ENCODE measurements around the gene PRKAR1A.
"Not testable (repeated sequence)": the region's sequence is repeated elsewhere in the genome, so short reads cannot be mapped to it uniquely, and the experiment has no call there.

Gene PRKAR1A

DNA sequence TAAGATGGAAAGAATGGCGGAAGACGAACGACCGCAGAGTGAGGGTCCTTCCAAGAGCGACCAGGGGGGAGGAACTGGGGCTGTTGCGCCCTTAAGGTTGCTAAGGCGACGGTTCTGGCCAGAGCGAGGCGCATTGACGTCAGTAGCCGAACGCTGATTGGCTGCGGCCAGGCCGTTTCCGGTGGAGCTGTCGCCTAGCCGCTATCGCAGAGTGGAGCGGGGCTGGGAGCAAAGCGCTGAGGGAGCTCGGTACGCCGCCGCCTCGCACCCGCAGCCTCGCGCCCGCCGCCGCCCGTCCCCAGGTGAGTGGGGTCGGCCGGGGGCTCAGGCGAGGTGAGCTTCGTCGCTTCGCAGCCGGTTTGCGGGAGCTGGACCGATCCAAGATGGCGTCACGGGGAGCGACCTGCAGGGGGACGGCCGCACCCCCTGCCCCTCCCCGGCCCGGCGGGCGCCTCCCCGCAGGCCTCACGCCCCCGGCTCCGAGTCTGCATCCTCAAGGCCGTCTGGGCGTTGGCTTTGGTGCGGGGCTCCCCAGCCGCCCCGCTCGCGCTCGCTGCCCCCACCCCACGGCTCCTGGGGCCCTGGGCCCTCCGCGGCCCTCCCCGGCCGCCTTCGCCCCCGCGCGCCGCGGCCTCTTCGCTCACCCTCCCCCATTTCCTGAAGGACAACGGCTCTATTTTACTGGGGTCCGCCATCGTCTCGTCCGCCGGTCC lies at the start of gene PRKAR1A:
Gene PRKAR1A, plus strand, starts transcription at position 184 of the 713 bp plus-strand sequence. CDS start 2,970 bp downstream, outside the sequence.
- DNase-seq (ENCODE audit: low read depth in 2 of 2): peak; percentile 86 to 87

DNA sequence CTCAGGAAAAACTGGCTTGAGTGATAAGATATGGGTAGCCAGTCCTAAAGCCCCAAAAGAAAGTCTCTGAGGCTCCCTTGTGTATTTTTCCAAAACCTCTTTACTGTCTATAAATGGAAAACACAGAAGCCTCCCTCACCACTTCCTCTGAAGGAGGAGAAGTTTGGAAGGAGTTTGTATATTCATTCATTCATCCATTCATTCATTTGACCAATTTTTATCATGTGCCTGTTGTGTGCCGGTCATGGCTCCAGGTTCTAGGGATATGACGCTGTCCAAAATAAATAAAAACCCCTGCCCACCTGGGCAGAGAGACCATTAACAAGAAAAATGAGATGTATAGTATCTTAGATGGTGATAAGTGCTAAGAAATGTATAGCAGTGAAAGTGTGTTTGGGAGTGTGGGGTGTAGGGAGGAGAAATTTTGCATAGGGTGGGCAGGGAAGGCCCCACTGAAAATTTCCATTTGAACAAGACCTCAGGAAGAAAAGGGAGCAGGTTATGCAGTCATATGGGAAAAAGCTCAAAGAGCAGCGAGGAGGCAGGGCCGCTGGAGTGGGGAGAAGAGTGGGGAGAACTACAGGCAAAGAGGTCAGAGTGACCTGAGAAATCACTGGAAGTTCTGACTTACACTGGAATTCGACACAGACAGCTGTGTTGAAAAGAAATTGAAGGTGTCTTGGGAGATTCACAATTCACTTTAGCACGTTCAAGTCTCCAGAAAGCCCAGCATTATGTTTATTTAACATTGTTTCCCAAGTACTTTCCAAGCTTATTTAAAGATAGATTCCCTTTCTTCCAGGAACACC lies 48.8 kb upstream of the PRKAR1A start:
- no peak for DNase-seq (ENCODE audit: low read depth in 2 of 2)

DNA sequence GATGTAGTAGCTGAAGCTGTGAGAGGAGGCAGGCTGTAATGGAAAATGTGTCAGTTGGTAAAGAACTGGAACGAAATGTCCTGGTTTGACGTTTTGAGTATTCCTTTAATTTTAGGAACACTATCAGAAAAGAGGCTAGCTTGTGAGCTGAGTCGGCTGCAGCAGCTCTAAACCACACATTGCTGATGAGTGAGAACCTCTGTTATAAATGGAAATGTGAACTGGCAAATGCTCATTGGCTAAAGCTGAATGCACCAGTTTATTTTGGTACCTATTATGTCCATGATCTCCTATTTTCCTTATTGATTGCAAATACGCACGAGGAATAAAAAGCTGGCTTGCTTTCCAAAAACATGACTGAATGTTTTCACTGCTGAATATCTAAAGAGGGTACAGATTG lies 43.9 kb upstream of the PRKAR1A start:
- no peak for DNase-seq (ENCODE audit: low read depth in 2 of 2)

DNA sequence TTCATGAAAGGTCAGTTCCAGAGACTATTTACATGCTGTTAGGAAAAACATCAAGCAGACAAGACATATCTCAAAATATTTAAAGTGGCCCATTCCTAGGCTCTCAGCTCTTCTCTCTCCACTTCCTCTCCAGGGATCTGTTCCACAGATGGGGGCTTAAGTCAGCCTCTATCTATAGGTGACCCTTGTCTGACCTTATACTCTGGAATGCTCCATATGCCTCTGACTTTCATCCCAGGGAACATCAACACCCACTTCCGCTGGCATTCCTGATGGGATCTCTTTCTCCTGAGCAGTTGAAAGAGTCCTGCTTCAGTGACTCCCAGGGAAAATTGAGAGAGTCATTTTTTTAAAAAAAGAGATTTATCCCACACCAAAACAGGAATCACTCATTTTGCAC lies 43.4 kb upstream of the PRKAR1A start:
- no peak for DNase-seq (ENCODE audit: low read depth in 2 of 2)

DNA sequence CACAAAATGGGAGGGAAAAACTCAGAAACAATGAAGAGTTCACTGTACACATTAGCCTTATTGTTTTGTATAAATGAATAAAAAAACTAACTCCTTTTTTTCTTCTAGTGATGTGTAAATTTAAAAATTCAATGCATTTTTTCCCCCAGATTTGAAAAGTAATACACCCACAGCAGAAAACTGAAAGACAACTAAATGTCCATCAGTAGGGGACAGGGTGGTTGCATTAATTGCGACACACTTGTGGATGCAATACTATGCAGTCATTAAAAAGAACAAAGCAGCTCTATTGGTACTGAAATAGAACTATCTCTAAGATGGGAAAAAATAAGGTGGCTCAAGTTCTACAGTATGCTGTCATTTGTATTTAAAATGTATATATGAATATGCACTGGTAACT lies 41.3 kb upstream of the PRKAR1A start:
- no peak for DNase-seq (ENCODE audit: low read depth in 2 of 2)

DNA sequence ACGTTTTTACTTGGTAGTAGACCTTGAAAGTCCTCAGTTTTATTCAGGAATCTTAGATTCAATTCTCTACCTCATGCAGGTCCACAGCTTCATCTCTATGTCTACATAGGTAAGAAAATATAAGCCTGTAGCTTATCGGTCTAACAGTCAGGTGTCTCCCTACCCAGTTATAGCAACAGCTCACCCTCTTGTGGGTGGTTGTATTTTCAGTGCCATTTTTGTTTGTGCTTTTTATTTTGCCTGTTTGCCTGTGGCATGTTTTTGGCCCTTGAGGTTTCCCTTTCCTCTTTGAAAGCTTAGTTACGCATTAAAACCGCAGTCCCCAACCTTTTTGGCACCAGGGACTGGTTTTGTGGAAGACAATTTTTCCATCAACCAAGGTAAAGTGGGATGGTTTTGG lies 31.3 kb upstream of the PRKAR1A start:
- DNase-seq (ENCODE audit: low read depth in 2 of 2): no peak

DNA sequence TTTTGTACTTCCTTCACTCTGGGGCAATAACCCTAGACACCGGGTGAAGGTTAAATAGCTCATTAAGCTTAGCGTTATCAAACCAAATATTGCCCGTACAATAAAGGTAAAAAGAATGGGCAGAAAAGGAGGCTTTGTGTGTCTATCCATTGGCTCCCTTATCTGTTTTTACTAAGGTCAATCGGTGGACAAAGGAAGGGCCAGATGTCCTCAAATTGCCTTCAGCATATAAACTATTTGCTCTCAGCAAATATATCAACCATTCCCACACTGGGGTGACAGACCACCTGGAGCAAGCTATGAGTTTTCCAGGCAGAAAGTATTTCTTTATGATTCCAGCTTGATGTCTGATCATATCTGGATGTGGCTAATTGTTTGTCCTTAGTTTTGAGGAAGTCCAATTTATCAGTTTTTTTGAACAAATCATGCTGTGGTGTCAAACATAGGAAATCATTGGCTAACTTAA lies 29.6 kb upstream of the PRKAR1A start:
- DNase-seq (ENCODE audit: low read depth in 2 of 2): no peak

DNA sequence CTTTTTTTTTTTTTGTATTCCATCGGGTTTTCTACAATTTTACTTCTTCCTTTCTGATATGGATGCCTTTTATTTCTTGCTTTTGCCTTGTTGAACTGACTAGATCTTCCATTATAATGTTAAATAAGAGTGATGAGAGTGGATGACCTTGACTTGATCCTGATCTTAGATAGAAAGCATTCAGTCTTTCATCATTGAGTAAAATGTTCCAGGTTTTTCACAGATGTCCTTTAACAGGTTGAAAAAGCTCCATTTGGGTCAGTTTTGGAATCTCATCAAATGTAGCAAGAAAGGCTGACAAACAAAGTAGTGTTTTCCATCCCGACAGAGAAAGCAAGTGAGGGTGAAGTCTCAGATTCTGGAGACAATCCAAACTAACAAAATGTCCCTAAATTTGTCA lies 27.8 kb upstream of the PRKAR1A start:
- no peak for DNase-seq (ENCODE audit: low read depth in 2 of 2)

DNA sequence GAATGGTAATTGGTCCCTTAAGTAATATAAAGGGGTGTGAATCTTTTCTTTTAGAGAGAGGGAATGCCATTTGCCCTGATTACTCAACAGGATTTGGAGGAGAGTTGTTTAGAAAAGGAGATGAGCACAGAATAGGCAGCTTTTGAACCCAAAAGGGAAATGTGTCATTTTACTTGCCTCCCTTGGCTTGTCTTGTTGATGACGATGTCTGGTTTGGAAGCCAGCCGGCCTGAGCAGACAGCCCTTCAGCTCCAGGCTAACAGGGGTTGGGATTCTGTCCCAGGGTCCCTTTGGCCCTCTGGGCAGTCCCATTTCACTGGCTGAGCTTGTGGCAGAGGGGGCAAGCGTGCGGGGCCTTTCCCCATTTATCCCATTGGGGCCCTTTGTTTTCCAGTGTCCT lies 22.3 kb upstream of the PRKAR1A start:
- no peak for DNase-seq (ENCODE audit: low read depth in 2 of 2)

DNA sequence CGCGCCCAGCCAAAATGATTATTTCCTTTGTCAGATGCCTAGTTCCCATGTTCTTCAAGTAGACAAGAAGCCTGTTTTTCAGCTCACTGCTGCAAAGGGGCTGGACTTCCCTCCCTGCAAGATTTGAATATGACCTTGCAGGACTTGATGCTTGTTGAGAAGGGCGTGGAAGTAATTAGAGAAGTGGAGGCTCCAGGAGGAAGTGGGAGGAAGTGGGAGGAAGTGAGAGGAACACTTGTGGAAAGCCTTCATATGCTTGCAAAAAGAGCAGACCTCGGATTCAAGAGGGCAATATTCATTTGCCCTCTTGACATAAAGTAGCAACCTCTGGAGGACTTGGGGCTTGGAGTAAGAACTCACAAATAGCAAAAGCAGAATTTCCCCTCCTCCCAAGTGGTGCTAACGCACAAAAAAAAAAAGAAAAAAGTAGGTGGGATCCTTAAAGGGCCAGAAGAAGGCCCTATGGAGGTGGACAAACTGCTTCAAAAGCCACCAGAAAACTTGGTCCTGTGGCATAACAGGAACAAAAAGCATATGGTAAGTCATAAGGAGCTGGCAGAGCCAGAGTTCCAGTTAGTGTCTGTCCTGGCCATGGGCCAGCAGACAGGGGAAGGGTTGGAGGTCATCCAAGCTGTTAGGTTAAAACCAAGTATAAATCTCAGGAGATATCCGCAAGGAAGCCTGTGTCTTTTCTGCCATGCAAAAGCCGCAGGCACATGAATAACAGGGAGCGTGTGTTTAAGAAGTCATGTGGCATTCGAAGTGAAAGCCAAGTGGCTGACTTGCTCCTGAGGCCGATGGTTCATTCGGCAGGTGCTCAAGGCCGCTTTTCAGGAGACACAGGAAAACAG lies 20.6 kb upstream of the PRKAR1A start:
- no peak for DNase-seq (ENCODE audit: low read depth in 2 of 2)

DNA sequence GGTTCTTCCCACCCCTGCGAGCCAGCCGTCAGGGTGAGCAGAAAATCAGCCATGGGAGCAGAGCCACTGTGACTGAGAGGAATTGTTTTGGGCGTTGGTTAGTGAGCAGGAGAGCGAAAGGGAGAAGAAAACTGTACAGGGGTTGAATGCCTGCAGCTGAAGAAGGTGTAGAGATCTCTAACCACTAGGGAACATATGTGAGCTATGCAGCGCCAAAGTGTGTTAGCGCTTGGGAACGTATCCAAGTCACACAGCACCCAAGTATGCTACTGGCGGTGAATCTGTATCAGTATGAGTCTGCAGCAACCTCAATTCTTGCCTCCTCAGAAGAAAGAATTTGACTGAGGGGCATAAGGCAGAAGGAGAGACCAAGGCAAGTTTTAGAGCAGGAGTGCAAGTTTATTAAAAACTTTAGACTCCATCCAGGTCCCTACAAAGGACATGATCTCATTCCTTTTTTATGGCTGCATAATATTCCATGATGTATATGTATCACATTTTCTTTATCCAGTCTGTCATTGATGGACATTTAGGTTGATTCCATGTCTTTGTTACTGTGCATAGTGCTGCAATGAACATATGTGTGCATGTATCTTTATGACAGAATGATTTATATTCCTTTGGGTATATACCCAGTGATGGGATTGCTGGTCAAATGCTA lies 19.7 kb upstream of the PRKAR1A start:
- not testable (repeated sequence) for DNase-seq (ENCODE audit: low read depth in 2 of 2)

DNA sequence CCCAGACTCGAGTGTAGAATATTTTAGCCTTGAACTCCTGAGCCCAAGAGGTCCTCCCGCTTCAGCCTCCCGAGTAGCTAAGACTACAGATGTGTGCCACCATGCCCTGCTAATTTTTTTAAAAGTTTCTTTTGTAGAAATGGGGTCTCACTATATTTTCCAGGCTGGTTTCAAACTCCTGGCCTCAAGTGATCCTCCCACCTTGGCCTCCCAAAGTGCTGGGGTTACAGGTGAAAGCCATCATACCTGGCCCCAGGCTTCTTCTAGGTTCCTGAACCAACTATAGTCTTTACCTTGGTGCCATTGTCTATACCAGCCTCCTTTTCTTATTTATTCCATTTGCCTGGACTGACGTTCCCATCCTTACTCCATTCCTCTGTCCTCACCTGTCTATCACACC lies 17.1 kb upstream of the PRKAR1A start:
- DNase-seq (ENCODE audit: low read depth in 2 of 2): no peak

DNA sequence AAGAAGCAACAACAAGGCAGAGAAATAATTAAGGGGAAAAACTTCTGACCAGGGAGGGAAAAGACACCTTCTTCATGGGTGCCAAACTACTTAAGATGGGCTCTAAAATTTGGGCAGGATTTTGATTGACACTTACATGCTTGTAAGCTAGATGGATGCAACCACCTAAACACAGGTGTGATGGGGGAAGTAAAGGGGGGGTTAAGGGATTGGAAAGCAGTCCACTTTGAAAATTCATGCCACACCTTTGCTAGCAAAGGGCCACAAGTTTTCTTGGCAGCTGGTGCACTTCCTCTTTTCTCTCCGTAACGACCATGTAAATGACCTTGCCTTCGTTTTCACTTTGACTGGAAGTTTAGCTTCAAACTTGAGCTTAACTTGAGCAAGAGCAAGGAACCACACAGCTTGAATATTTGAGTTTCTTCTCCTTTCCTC lies 14.3 kb upstream of the PRKAR1A start:
- DNase-seq (ENCODE audit: low read depth in 2 of 2): no peak

DNA sequence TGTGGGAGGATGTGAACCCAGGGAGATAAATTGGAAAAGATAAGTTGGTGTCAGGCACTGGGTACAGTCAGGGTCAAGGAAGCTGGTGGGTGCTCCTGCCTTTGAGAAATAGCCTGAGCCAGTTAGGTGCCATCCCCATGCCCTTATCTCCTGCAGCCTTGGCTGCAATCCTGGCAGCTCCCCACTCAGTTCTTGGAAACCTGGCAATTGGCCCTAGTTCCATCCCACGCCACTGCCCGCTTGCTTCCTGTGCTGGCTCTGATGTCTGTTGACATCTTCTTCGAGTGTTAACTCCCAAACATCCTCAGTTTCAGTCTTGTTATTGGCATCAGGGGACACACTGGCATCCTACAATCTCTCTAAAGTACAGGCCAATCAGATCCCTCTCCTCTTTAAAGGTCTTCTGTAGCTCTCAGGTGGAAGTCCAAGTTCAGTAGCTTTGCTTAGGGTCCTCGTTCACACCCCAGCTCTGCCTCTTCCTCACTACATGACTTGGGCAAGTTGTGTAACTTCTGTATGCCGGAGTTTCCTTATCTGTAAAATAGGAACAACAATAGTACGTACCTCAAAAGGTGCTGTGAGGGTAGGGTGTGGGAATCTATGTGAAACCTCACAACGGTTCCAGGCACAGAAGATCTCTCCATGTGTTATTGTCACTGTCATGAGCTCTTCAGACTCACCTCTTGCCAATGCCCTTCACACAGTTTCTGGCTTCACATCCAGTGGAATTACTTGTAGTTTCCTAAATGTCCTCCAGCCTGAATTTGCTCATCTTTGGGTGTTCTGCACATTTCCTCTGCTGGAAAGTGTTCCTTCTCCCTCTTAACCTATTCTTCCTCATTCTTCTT lies 13.5 kb upstream of the PRKAR1A start:
- no peak for DNase-seq (ENCODE audit: low read depth in 2 of 2)

DNA sequence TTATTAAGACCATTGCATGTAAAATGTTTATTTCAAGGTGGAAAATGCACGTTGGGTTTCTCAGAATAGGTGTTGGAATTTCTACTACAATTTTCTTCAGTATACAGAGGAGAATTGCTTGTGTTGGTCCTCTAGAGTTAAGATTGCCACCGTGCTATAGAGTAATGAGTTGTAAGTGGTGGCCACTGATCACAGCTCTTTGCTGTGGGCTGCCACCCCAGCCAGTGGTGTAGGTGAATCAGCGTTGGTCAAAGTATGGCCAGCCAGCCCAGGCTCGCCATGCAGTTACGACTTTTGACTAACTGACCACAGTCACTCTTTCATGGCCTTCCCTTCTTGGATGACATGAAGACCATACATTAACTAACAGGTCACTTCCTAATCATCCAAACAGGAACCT lies 12.6 kb upstream of the PRKAR1A start:
- no peak for DNase-seq (ENCODE audit: low read depth in 2 of 2)

DNA sequence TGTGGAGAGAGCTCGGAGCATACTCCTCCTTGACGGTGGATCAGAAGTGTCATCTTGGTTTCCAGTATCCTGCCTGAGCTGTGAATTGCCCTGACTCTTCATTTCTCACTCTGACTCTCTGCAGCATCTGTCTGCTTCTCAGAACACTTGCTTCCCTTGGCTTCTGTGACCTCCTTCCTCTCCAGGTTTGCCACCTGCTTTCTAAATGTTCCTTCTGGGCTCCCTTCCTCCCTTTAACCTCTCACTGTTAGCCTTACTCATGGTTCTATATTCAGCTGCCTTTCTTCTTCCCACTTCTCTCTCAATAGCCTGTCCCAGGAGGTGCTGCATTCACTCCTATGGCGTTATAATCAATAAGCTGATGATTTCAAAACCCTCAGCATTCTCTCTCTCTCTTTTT lies 11.2 kb upstream of the PRKAR1A start:
- no peak for DNase-seq (ENCODE audit: low read depth in 2 of 2)

DNA sequence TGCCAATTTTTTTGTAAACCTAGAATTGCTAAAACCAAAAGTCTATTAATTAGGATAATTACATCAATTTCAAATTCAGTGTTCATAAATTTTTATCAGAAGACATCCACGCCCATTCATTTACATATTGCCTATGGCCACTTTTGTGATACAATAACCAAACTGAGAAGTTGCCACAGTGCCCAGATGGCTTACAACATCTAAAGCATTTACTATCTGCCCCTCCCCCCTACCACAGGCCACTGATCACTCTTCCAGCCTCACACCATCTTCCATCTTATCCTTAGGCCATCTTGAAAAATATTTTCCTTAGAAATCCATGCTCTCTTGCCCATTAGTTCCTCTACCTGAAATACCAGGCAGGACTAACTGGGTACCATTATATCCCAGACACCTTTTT lies 6.3 kb upstream of the PRKAR1A start:
- no peak for DNase-seq (ENCODE audit: low read depth in 2 of 2)

DNA sequence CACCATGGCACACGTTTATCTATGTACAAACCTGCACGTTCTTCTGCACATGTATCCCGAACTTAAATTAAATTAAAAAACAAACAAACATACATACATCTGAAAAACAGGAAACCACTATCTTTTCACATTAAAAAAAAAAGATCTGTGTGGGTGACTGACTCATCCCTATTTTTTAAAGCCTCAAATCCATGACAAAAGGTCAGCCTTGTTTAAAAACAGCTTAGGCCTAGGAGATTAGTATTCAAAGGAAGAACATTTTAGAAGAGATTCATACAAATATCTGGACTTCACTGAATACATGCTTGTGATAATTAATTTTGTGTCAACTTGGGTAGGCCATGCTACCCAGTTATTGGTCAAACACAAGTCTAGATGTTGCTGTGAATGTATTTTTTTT lies 4.7 kb upstream of the PRKAR1A start:
- no peak for DNase-seq (ENCODE audit: low read depth in 2 of 2)

DNA sequence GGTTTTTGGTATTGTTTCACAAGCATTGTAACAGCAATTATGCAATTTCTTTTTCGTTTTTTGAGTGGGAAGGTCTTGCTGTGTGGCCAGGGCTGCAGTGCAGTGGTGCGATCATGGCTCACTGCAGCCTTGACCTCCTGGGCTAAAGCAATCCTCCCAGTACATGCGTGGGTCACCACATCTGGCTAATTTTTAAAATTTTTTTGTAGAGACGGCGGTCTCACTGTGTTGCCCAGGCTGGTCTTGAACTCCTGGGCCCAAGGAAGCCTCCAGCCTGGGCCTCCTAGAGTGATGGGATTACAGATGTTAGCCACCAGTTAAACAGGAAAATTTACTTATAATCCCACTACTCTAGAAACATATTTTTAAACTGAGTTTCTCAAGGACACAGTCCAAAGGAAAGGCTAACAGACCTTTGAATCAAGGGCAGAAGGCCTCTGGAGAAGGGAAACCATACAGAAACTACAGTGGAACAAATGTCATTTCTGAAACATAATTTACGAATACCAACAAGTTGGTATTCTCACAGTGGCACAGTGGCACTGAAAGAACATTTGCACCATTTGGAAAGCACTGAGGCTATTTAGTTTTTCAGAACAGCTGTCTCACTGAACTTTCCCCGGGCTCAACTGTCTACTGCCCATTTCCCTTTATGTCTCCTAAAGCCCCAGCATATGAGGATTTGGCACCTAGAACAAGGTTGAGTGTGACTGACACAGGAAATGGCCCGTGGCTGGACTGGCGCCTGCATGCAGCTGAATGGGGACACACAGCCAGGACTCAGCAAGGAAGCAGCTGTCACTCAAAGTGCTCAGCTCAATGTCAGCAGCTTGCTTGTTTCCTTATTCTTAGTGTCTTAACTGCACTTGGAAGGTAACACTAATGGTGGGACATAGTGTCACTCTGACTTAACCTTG lies 2.8 kb upstream of the PRKAR1A start:
- DNase-seq (ENCODE audit: low read depth in 2 of 2): no peak

DNA sequence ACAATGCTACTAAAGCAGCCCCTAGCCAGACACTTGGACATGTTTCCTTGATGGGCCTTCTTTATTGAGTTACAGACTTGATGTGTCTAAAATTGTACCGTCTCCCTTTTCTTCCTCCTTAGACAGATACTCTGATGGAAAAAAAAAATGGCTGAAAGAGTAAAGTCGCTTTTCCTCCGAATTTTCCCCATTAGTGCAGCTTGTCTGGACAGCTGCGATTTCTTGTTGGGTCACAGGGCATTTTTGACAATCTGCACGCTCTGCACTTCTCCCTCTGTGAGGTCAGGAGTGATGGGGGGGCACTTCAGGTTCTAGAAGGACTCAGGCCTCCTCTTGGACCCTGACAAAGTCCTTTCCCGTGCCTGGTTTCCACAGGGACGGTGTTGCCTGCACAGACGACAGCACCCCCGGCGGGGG lies 968 bp upstream of the PRKAR1A start:
- no peak for DNase-seq (ENCODE audit: low read depth in 2 of 2)

Data from stimulated activated CD8-positive, alpha-beta memory T cell treated with anti-CD3 and anti-CD28 coated beads, Interleukin-2, amount 100 ng/mL, for 1 hour (primary cell).